Measurements from ENCODE around the gene WDR38. TPM values are rescaled to one million over a fixed set of nuclear protein-coding genes. Genes with fewer than 3 reads are reported as not detected.

WDR38 gene
- total RNA-seq, 2 donors from 2014 or later, result not detected

DNA sequence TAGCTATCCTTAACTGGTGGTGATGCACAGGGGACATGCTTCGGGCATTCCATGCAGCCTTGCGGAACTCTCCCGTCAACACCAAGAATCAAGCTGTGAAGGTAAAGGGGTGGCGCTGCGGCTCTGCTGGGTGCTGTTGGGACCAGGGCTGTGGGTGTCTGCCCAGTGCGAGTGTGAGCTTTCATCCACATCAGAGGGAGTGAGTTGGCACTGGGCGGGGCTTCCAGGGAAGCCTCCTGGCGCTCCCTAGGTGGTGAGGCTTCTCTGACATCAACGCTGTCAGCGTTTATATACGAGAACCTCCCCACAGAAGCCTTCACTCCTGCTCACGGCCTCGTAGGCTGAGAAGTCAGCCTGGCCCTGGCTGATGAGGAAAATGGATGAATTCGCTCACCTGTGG is 20.4 kb downstream of the WDR38 start:
- Histone ChIP-seq H3K27ac (no peak overlapping the region), H3K4me3 (no peak overlapping the region), H3K9me3 (no peaks in the 10 kb centered on the region), H3K4me1 (peaks cover 0 to 48% of the 10 kb centered on the region in 2 donors), H3K27me3 (no peaks in the 10 kb centered on the region), H3K36me3 (peaks cover 51% of the 10 kb centered on the region)
- DNase-seq (ENCODE audit: low spot score), result no peak
- no peak for TF ChIP-seq CTCF (IDR thresholded peaks at IDR 0.05)

DNA sequence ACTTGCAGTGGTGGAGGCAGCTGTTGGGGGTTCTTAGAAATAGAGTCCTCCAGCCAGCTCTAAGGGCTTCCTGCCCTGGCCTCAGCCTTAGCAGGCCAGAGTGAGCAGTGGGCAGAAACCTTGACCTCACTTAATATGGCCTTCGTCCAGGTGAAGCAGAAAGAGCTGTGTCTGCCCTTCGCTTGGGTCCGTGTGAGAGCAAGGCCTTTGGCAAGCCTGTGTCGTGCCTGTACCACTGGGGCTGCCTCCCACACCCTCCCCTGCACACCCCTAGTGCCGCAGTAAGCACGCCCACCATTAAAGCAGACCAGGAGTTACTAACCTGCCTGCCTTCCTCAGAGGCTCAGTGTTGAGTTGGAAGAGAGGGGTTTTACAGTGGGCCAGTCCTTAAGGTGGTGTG is 22.2 kb downstream of the WDR38 start:
- TF ChIP-seq CTCF (IDR thresholded peaks at IDR 0.05), result no peak
- no peaks in the 10 kb centered on the region for H3K9me3 ChIP-seq
- DNase-seq (ENCODE audit: low spot score), result no peak
- no peak overlapping the region for H3K27ac ChIP-seq
- H3K4me3 ChIP-seq, result no peak overlapping the region
- no peaks in the 10 kb centered on the region for H3K27me3 ChIP-seq
- H3K4me1 ChIP-seq, result peaks cover 0 to 36% of the 10 kb centered on the region in 2 donors
- peaks cover 70% of the 10 kb centered on the region for H3K36me3 ChIP-seq

DNA sequence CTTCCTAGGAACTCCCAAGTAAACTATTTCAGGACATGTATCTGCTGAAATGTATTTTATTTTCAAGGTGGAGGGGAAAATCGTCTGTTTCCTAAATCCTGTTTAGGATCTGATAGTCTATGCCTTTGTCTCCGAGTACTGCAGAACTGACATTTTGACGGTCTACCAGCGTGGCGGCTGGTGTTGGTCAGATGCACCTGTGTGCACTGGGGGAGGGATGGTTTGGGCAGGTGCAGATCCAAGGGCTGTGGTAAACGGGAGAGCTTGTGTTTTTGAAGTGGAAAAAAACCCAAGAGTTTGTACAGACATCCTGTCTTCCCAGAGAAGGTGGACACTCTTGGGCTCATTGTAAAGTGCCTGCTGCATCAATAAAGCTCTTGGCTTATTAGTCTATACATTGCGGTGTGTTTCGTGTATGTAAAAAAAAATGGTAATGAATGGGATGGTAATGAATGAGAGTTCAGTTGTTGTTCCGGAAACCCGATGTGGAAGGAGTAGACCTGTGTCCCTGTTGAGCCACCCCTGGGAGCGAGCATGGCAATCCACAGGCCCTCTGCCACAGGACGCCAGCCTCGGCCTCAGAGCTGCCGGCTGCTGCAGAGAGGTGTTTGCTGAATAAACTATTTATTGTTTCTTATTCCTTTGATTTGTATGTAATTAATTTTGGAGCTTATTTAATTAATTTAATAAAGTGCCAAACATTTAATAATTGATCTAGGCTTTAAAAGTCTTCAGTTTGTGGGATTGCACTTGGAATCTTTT is 23.9 kb downstream of the WDR38 start:
- Histone ChIP-seq H3K4me3 (no peak overlapping the region), H3K36me3 (peaks cover 87% of the 10 kb centered on the region), H3K27me3 (no peaks in the 10 kb centered on the region), H3K27ac (no peak overlapping the region), H3K4me1 (peaks cover 0 to 19% of the 10 kb centered on the region in 2 donors), H3K9me3 (no peaks in the 10 kb centered on the region)
- no peak for DNase-seq (ENCODE audit: low spot score)
- TF ChIP-seq CTCF (IDR thresholded peaks at IDR 0.05), result no peak

DNA sequence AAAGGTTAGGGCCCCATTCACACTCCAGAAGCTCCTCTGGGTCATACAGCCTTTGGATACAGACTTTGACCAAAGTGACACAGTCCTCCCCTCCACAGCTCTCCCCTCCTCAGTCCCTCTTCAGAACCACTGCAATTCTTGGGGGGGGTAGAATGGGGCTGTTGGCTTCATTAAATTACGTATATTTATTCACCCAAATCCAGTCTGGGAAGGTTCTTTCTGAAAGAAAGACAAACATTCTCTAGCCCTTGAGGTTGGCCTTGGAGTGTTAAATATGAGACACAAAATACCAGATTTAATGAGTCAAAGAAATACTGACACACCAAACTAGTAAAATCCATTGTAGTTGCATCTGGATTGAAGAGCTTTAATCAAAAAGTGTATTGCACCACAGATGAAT is 24.8 kb downstream of the WDR38 start:
- Histone ChIP-seq H3K27ac (no peak overlapping the region), H3K4me1 (peaks cover 0 to 11% of the 10 kb centered on the region in 2 donors), H3K36me3 (peaks cover 91% of the 10 kb centered on the region), H3K4me3 (no peak overlapping the region), H3K27me3 (no peaks in the 10 kb centered on the region), H3K9me3 (no peaks in the 10 kb centered on the region)
- DNase-seq (ENCODE audit: low spot score), result no peak
- TF ChIP-seq CTCF (IDR thresholded peaks at IDR 0.05), result no peak

DNA sequence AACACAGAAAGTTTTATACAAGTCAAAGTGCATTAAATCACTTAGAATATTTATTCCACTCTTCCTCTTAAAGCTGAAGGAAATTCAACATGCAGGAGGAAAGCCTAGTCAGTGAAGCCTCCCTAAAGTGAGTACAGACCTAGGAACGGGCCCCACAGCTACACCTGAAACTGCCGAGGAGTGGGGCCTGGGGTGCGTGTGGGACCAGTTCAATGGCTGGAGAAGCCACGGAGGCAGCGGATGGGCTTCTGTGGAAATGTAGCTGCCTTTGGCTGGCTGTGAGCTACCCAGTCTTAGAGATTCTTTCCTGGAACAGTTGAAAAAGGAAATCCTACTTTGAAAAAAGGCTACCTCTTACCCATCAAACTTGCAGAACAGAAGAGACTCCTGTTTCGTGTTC is 25.3 kb downstream of the WDR38 start:
- TF ChIP-seq CTCF (IDR thresholded peaks at IDR 0.05), result no peak
- DNase-seq (ENCODE audit: low spot score), result no peak
- Histone ChIP-seq H3K27me3 (no peaks in the 10 kb centered on the region), H3K36me3 (peaks cover 90% of the 10 kb centered on the region), H3K4me3 (no peak overlapping the region), H3K9me3 (no peaks in the 10 kb centered on the region), H3K27ac (no peak overlapping the region), H3K4me1 (peaks cover 0 to 6% of the 10 kb centered on the region in 2 donors)

- Histone ChIP-seq H3K36me3 (peaks cover 82% of the 10 kb centered on the region), H3K27me3 (no peaks in the 10 kb centered on the region), H3K27ac (no peak overlapping the region), H3K9me3 (no peaks in the 10 kb centered on the region), H3K4me1 (no peaks in the 10 kb centered on the region), H3K4me3 (no peak overlapping the region)
- TF ChIP-seq CTCF (IDR thresholded peaks at IDR 0.05), result no peak
- DNase-seq (ENCODE audit: low spot score), result no peak
Measured at GRCh38 chr9:124879226-124879625, 26.0 kb downstream of the WDR38 start.
